T-helper 2 cell (primary cell): ENCODE results near the gene PPARA.
"Not testable (repeated sequence)": the region's sequence is repeated elsewhere in the genome, so short reads cannot be mapped to it uniquely, and the experiment has no call there.

ENCODE experiments used
- DNase-seq, 5 experiments: peaks; one replicate each; pipeline versions ENCODE4 v3.0.0 to v3.0.0-alpha.2; 2012 to 2022

The PPARA gene

DNA sequence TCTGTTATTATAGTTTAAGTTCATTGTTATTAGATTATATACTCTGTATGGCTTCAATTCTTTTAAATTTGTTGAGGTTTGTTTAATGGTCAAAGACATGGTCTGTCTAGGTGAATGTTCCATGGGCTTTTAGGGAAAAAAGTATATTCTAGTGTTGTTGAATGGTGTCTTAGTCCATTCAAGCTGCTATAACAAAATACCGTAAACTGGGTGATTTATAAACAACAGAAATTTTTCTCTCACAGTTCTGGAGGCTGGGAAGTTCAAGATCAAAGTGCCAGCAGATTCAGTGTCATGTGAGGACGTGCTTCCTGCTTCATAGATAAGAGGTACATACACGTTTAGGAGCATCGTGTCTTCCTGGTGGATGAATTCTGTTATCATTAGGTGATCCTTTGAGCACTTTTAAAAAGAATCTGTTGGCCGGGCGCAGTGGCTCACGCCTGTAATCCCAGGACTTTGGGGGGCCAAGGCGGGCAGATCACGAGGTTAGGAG is 26.2 kb downstream of the PPARA start:
- no peak for DNase-seq

DNA sequence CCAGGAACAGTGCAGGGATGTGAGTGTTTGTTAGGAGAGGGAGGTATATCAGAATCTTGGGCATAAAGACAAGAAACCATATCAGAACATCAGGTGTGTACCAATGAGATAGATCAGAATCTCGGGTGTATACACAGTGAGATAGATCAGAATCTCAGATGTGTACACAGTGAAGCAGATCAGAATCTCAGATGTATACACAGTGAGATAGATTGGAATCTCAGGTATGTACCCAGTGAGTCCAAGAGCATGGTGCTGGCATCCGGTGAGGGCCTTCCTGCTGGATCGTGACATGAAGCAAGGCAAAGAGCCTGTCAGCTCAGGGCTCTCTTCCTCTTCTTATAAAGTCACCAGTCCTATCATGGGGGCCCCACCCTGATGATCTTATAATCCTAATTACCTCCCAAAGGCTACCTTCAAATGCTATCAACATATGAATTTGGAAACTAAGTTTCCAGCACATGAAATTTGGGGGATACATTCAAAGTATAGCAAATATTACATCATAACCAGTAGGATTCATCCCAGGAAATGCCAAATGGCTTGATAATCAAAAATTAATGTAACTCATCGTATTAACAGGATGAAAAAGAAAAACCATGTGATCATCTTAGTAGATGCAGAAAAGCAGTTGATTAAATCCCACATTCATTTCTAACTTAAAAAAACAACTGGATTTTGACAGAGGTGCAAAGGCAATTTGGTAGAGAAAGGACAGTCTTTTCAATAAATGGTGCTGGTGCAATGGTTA is 28.6 kb downstream of the PPARA start:
- no peak for DNase-seq

DNA sequence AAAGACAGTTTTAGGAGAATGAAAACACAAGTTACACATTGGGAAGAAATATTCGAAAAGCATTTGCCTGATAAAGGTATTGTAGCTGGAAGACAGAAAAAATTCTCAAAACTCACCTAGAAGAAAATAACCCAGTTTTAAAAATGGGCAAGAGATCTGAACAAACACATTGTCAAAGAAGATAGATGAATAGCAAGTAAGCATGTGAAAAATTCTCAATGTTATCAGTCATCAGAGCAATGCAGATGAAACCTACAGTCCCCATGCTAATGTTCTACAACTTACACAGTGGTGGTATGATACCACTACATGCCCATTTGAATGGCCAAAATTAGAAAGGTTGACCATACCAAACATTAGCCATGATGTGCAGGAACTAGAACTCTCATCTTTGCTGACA is 29.4 kb downstream of the PPARA start:
- no peak for DNase-seq

DNA sequence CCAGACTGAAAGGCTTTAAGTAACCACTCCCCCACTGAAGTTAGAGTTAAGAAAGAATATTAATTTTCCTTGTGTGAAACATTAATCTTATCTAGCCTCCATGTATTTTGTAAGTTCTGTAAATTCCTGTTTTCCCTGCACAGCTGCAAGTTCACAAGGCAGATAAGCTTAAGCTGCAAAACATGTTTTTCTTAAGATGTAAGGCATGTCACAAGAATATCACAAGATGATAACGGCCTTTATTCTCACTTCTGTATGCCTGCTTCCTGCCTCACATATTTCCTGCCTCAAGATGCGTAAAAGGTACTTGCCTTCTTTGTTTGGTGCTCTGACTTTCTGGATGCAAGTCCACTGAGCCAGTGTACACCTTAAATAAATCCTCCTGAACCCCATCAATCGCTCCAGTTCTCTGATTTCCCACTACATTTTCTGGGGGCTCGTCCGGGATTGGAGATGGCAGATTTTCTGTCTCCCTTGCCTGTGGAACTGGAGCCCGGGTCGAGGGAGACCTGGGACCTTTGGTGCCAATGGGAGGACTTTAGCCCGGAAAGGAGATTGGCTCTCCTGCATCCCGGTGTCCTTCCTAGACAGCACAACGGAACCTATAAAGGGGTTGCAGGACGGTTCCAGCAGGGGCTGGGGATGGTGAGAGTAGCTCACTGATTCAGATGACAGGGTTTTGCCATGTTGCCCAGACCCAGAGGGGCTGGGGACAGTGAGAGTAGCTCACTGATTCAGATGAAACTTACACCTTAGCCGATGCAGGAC is 30.2 kb downstream of the PPARA start:
- DNase-seq = no peak

DNA sequence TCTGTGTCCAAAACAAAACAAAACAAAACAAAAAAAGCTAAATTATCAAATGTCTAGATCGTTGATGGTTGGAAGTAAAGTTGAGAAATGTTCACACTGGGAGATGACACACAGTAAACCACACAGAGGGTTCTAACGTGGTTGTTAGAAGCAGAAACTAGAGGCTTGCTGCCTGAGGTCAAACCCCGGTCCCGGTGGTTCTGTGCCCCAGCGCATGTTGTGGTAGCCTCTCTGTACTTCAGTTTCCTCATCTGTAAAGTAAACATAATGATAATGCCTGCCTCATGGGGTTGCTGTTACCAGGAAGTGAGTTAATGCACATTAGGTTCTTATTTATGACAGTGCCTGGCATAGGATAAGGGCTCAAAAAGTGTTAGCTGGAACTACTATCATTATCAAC is 33.4 kb downstream of the PPARA start:
- DNase-seq = peak in 1 of 5 experiments; percentile 57

- DNase-seq = no peak
These were observed 35.0 kb downstream of the PPARA start for GRCh38 chr22:46185283-46185682.

DNA sequence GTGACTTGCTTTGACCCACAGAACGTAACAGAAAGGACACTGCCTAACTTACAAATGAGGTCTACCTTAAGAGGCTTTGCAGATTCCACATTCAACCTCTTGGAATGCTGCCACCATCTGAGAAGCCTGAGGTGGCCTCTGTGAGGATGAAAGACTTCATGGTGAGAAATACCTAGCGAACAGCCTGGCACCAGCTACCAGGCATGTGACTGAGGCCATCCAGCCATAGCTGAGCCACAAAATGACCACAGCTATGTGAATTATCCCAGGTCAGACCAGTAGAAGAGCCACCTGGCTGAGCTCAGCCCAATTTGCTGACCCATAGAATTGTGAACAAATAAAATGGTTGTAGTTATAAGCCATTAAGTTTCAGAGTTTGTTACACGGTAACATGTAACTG is 37.5 kb downstream of the PPARA start:
- DNase-seq = no peak

GRCh38 chr22:46192210-46192993 is 42.1 kb downstream of the PPARA start:
- DNase-seq = no peak

DNA sequence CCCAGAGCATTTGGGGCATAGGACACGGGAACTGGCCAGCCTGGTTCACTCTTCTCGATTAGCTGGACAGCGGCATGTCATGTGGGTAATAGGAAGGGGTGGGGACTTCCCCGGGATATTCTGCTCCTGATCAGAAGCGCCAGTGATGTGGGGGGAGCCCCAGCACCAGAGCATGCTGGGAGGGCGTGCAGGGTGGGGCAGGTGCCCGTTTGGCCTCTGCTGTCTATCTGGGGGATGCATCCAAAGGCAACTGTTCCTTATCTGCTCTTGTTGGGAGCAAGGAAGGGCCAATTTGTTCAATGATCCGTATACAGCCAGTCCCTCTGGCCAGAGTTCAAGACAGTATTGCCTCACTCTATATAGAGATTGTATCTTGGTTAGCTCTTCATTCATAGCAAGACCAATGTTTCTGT is 43.6 kb downstream of the PPARA start:
- no peak for DNase-seq

- no peak for DNase-seq
These were observed 45.3 kb downstream of the PPARA start for GRCh38 chr22:46195487-46196165.

GRCh38 chr22:46196278-46196677 is 46.0 kb downstream of the PPARA start:
- DNase-seq = no peak

GRCh38 chr22:46198274-46198673 is 47.9 kb downstream of the PPARA start:
- DNase-seq = no peak

- DNase-seq = not testable (repeated sequence)
These were observed 48.5 kb downstream of the PPARA start for GRCh38 chr22:46198806-46199205.

DNA sequence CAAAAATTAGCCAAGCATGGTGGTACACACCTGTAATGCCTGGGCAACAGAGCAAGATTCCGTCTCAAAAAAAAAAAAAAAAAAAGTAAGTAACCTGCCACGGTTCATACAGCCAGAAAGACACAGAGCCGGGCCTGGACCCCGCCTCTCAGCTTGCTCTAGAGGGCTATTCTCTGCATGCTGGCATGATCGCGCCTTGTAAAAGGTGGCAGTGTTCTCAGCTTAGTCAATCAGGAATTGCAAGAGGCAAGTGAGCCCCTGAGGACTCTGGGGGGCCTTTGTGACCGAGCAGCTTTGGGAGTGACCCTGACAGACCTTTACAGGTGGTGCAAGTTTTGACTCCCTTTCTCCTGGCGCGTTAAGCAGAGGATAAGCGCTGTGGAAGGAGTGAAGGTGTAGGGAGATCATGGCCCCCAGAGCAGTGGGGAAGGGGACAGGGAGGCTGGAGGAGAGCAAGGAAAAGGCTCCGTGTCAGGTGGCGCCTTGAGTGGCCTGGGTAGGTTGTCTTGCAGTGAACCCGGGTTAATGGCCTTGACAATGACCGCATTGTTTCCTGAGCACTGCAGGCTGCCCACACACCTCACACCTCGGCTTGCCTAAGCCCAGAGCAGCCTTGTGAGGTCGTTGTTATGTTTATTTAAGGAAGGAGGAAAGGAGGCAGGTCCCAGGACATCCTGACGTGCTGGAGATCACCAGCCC is 50.9 kb downstream of the PPARA start:
- DNase-seq = no peak

DNA sequence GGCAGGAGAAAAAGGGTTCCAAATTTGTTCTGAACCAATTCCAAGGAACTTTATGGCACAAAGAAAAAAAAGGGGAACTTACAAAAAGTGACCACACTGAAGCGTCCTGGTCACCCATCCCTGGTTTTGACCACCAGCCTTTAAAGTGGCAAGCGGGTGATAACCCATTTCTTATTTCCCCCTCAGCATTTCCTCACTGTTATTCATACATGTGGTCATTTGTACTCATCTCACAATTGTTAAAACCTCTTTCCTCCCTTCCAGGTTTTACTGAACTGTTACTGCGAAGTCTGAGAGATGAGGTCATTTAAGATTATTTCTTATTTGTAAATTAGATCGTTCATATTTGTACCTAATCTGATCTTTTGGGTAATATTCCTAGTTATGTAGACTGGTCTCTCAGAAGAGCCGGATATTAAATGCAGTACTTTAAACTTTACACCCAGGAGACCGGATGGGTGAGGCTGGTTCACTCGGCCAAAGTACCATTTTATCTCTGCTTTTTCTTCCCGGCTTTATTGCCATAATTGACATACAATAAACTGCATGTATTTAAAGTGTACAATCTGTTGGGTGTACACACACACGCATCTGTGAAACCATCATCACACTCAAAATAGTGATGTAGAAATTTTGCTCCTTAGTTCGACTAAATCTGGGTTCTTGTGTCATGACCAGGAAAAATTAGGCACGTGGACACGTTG is 52.7 kb downstream of the PPARA start:
- DNase-seq = no peak

GRCh38 chr22:46203601-46203980 is 53.3 kb downstream of the PPARA start:
- no peak for DNase-seq

DNA sequence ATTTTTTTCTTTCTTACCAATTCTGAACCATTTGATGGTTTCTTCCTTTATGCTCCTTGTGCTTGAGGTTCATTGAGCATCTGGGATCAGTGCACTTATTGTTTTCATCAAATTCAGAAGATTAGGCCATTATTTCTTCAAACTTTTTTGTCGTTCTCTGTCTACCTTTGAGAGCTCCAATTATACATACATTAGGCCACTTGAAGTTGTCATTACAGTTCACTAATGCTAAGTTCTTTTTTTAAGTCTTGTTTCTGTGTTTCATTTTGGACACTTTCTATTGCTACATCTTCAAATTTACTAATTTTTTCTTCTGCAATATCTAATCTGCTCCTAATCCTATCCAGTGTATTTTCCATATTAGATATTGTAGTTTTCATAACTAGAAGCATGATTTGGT is 58.9 kb downstream of the PPARA start:
- DNase-seq = no peak

GRCh38 chr22:46212195-46212594 is 61.9 kb downstream of the PPARA start:
- DNase-seq = no peak

- peak in 1 of 5 experiments; percentile 68 for DNase-seq
These were observed 62.7 kb downstream of the PPARA start for GRCh38 chr22:46213052-46213451.

GRCh38 chr22:46214149-46214548 is 63.8 kb downstream of the PPARA start:
- no peak for DNase-seq

- no peak for DNase-seq
These were observed 64.3 kb downstream of the PPARA start for GRCh38 chr22:46214616-46215015.
